WTC11 (cell line): ENCODE data around the gene ECHDC3. TPM values are rescaled to one million over a fixed set of nuclear protein-coding genes. Genes with fewer than 3 reads are reported as not detected.
A peak's percentile ranks its signal among the peaks of the same experiment; 100 is the strongest.

Experiments
- ATAC-seq: fragments of 200-7000 bp; cut with Tn5 transposase; 2 replicates; pipeline ENCODE4 v1.10.0; 2021; ENCODE audit warnings: mild to moderate bottlenecking, moderate library complexity
- CTCF ChIA-PET: fragments of 300-600 bp; sonication (Branson Sonifier 250); formaldehyde crosslinking; loops from one replicate; lab custom pipeline; 2021; ENCODE audit warnings: antibody characterized with exemption; lab: Charles Lee
- POLR2A ChIA-PET: fragments of 350-600 bp; sonication (Branson Sonifier 250); formaldehyde crosslinking; loops from one replicate; lab custom pipeline; 2021; ENCODE audit warnings: antibody characterized with exemption; lab: Charles Lee
- DNase-seq: peaks from one replicate; pipeline ENCODE4 v3.0.0; 2021; ENCODE audit warnings: low spot score
- H3K27ac Mint-ChIP-seq: 2 replicates; pipeline ENCODE4 v1.8.0; 2021; ENCODE audit warnings: mixed read lengths
- H3K27me3 Mint-ChIP-seq: 2 replicates; pipeline ENCODE4 v1.8.0; 2021; ENCODE audit warnings: low read depth, mild to moderate bottlenecking, moderate library complexity, mixed read lengths
- H3K36me3 Mint-ChIP-seq: 2 replicates; pipeline ENCODE4 v1.8.0; 2021; ENCODE audit warnings: mixed read lengths
- H3K4me1 Mint-ChIP-seq: 2 replicates; pipeline ENCODE4 v1.8.0; 2022; ENCODE audit warnings: mixed read lengths
- H3K4me3 Mint-ChIP-seq: 2 replicates; pipeline ENCODE4 v1.8.0; 2021; ENCODE audit warnings: mild to moderate bottlenecking, moderate library complexity, mixed read lengths
- H3K9me3 Mint-ChIP-seq: 2 replicates; pipeline ENCODE4 v1.8.0; 2021; ENCODE audit warnings: mixed read lengths
- ATF1 ChIP-seq: sonication (generic); formaldehyde crosslinking; IDR thresholded peaks from 2 replicates; pipeline ENCODE4 v1.8.1; 2023; ENCODE audit warnings: mild to moderate bottlenecking, moderate library complexity, missing genetic modification reagents
- CREB1 ChIP-seq: sonication (generic); formaldehyde crosslinking; IDR thresholded peaks from 2 replicates; pipeline ENCODE4 v1.8.0; 2023; ENCODE audit warnings: mild to moderate bottlenecking, missing genetic modification reagents
- GABPB1 ChIP-seq: sonication (generic); formaldehyde crosslinking; IDR thresholded peaks from 2 replicates; pipeline ENCODE4 v1.8.1; 2023; ENCODE audit warnings: mild to moderate bottlenecking, missing genetic modification reagents
- MXD4 ChIP-seq: fragments of 250-450 bp; sonication (Bioruptor Pico); IDR thresholded peaks from 2 replicates; pipeline ENCODE4 v1.8.0; 2021; ENCODE audit warnings: mild to moderate bottlenecking, moderate library complexity, borderline replicate concordance
- MYBL2 ChIP-seq: sonication (generic); formaldehyde crosslinking; IDR thresholded peaks from 2 replicates; pipeline ENCODE4 v1.8.1; 2023; ENCODE audit warnings: mild to moderate bottlenecking, moderate library complexity, missing genetic modification reagents
- NR1H2 ChIP-seq: sonication (generic); formaldehyde crosslinking; IDR thresholded peaks from 2 replicates; pipeline ENCODE4 v1.9.0; 2021; ENCODE audit warnings: mild to moderate bottlenecking, moderate library complexity, missing genetic modification reagents
- OVOL2 ChIP-seq: fragments of 250-450 bp; sonication (Bioruptor Pico); IDR thresholded peaks from 2 replicates; pipeline ENCODE4 v1.9.0; 2021; ENCODE audit warnings: mild to moderate bottlenecking, borderline replicate concordance
- PRRX2 ChIP-seq: fragments of 250-450 bp; sonication (Bioruptor Pico); IDR thresholded peaks from 2 replicates; pipeline ENCODE4 v1.8.0; 2021; ENCODE audit warnings: mild to moderate bottlenecking
- ZBTB21 ChIP-seq: sonication (generic); formaldehyde crosslinking; IDR thresholded peaks from 2 replicates; pipeline ENCODE4 v1.8.1; 2023; ENCODE audit warnings: mild to moderate bottlenecking, missing genetic modification reagents, borderline replicate concordance
- ZNF219 ChIP-seq: sonication (generic); formaldehyde crosslinking; IDR thresholded peaks from 2 replicates; pipeline ENCODE4 v1.8.0; 2023; ENCODE audit warnings: missing genetic modification reagents, mild to moderate bottlenecking, borderline replicate concordance
- ZNF671 ChIP-seq: fragments of 250-450 bp; sonication (Bioruptor Pico); IDR thresholded peaks from 2 replicates; pipeline ENCODE4 v1.8.0; 2021; ENCODE audit warnings: mild to moderate bottlenecking
- total RNA-seq: library from RNA; stranded (reverse); gene quantifications from 3 replicates; pipeline ENCODE4 v1.2.3, GENCODE V29; 2021
- TF ChIP-seq, protein P1 (sequence below): sonication (generic); formaldehyde crosslinking; IDR thresholded peaks from 2 replicates; pipeline ENCODE4 v1.8.1; 2022; ENCODE audit warnings: missing genetic modification reagents, borderline replicate concordance
- TF ChIP-seq, protein P2 (sequence below): sonication (generic); formaldehyde crosslinking; conservative IDR thresholded peaks from 2 replicates; pipeline ENCODE4 v1.8.1; 2023; ENCODE audit warnings: mild to moderate bottlenecking, low read depth, missing genetic modification reagents, moderate library complexity
- TF ChIP-seq, protein P3 (sequence below): sonication (generic); formaldehyde crosslinking; IDR thresholded peaks from 2 replicates; pipeline ENCODE4 v1.8.0; 2023; ENCODE audit warnings: missing genetic modification reagents, mild to moderate bottlenecking, borderline replicate concordance
- TF ChIP-seq, protein P4 (sequence below): sonication (generic); formaldehyde crosslinking; IDR thresholded peaks from 2 replicates; pipeline ENCODE4 v1.8.1; 2023; ENCODE audit warnings: mild to moderate bottlenecking, missing genetic modification reagents, moderate library complexity
- TF ChIP-seq, protein P5 (sequence below): sonication (generic); formaldehyde crosslinking; IDR thresholded peaks from 2 replicates; pipeline ENCODE4 v1.8.1; 2022; ENCODE audit warnings: mild to moderate bottlenecking, missing genetic modification reagents, moderate library complexity, borderline replicate concordance
- TF ChIP-seq, protein P6 (sequence below): sonication (generic); formaldehyde crosslinking; IDR thresholded peaks from 2 replicates; pipeline ENCODE4 v1.8.0; 2023; ENCODE audit warnings: missing genetic modification reagents

ECHDC3 gene
- total RNA-seq, 1 experiment from 2014 or later: 17.1 TPM

DNA sequence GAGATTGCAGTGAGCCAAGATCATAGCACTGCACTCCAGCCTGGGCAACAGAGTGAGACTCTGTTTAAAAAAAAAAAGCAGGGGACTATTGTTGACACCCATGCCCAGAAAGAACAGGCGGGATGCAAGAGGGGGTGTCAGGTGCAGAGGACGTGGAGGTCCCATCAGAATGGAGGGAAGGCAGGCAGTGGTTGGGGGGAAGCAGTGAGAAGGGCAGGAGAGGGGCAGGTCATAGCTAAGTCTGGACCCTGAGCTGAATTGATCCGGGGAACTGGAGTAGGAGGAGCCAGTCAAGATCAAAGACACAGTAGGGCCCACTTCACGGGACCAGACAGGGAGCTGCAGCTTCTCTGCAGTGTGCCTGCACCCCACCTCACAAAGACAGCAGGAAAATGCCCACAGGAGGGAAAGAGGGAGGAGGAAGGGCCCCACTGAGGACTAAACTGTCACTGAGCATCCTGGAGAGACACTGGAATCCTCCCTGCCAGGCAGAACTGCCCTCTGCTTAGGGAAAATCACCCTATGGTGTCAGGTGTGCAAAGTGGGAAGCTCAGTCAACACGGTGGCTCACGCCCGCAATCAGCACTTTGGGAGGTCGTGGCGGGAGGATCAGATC, 27.3 kb upstream of the ECHDC3 start (continued):
- TF ChIP-seq MYBL2 (CRISPR knock-in tag) (no peak), MXD4 (CRISPR knock-in tag) (no peak)
- TF ChIP-seq, protein P1, sequence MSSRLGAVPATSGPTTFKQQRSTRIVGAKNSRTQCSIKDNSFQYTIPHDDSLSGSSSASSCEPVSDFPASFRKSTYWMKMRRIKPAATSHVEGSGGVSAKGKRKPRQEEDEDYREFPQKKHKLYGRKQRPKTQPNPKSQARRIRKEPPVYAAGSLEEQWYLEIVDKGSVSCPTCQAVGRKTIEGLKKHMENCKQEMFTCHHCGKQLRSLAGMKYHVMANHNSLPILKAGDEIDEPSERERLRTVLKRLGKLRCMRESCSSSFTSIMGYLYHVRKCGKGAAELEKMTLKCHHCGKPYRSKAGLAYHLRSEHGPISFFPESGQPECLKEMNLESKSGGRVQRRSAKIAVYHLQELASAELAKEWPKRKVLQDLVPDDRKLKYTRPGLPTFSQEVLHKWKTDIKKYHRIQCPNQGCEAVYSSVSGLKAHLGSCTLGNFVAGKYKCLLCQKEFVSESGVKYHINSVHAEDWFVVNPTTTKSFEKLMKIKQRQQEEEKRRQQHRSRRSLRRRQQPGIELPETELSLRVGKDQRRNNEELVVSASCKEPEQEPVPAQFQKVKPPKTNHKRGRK (CRISPR knock-in tag): no peak
- TF ChIP-seq, protein P2, sequence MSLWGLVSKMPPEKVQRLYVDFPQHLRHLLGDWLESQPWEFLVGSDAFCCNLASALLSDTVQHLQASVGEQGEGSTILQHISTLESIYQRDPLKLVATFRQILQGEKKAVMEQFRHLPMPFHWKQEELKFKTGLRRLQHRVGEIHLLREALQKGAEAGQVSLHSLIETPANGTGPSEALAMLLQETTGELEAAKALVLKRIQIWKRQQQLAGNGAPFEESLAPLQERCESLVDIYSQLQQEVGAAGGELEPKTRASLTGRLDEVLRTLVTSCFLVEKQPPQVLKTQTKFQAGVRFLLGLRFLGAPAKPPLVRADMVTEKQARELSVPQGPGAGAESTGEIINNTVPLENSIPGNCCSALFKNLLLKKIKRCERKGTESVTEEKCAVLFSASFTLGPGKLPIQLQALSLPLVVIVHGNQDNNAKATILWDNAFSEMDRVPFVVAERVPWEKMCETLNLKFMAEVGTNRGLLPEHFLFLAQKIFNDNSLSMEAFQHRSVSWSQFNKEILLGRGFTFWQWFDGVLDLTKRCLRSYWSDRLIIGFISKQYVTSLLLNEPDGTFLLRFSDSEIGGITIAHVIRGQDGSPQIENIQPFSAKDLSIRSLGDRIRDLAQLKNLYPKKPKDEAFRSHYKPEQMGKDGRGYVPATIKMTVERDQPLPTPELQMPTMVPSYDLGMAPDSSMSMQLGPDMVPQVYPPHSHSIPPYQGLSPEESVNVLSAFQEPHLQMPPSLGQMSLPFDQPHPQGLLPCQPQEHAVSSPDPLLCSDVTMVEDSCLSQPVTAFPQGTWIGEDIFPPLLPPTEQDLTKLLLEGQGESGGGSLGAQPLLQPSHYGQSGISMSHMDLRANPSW (CRISPR knock-in tag): no peak

DNA sequence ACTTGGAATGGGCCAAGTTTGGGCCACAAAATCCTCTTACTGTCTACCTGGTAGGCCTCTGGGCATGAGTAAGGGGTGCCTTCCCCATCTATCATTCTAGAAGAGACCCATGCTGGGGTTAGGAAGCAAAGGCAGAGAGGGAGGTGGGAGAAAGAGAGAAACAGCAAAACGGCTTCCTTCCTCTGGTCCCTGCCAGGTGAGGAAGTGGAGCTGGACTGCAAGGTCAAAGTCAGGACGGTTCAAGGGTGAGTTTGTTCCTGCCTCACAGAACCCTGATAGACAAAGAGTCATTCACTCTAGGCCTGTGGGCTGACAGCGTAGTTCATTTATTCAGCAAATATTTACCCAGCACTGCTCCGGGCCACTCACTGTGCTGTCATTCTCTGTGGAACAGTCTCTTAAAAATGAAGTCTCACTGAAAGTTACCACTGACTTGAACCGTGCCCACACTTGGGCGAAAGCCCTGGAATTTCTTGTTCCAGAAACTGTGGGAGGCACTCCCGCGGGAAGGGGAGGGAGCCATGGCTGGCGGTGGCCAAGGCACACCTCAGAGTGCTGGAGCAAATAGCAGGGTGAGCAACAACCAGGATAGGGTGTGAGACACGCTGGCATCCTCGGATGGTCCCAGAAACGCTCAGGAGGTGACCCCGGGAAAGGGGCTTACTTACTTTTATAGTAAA, 26.2 kb upstream of the ECHDC3 start:
- Mint-ChIP-seq H3K27ac (no peak overlapping the region), H3K9me3 (peaks cover 22% of the 10 kb centered on the region), H3K4me1 (0 out of 2 replicates have a peak, but pooled peaks cover 6% of the 10 kb centered on the region), H3K27me3 (no peaks in the 10 kb centered on the region; the same call in 1 of the 2 replicates), H3K4me3 (no peak overlapping the region), H3K36me3 (no peaks in the 10 kb centered on the region)
- ChIA-PET POLR2A (no interaction called here), CTCF (no interaction called here)
- no peak for DNase-seq
- ATAC-seq: no peak
- TF ChIP-seq ZBTB21 (CRISPR knock-in tag) (no peak), GABPB1 (peak; percentile 59; the same call in 1 of the 2 replicates)

DNA sequence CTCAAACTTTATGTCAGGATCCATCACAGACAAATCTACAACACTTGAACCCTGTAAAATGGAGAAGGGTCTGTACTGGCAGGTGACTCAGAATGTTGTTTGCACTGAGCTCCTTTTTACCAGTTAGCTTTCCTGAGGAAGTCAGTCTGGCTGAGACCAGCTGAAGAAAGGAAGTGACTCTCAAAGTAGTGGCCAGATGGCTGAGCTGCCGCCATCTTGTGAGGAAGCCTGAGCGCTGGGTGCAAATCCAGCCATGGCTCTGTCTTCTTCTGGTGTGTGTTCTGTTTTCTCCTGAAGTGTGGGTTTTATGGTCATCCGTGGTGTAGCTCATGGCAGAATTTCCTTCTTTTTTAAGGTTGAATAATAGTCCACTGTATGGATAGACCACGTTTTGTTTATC, 25.5 kb upstream of the ECHDC3 start:
- no peaks in the 10 kb centered on the region for H3K36me3 Mint-ChIP-seq
- TF ChIP-seq CREB1 (CRISPR knock-in tag) (no peak), PRRX2 (CRISPR knock-in tag) (no peak), NR1H2 (CRISPR knock-in tag) (no peak), OVOL2 (CRISPR knock-in tag) (no peak), ZNF219 (CRISPR knock-in tag) (no peak), ATF1 (CRISPR knock-in tag) (no peak), ZNF671 (CRISPR knock-in tag) (no peak)
- TF ChIP-seq, protein P3, sequence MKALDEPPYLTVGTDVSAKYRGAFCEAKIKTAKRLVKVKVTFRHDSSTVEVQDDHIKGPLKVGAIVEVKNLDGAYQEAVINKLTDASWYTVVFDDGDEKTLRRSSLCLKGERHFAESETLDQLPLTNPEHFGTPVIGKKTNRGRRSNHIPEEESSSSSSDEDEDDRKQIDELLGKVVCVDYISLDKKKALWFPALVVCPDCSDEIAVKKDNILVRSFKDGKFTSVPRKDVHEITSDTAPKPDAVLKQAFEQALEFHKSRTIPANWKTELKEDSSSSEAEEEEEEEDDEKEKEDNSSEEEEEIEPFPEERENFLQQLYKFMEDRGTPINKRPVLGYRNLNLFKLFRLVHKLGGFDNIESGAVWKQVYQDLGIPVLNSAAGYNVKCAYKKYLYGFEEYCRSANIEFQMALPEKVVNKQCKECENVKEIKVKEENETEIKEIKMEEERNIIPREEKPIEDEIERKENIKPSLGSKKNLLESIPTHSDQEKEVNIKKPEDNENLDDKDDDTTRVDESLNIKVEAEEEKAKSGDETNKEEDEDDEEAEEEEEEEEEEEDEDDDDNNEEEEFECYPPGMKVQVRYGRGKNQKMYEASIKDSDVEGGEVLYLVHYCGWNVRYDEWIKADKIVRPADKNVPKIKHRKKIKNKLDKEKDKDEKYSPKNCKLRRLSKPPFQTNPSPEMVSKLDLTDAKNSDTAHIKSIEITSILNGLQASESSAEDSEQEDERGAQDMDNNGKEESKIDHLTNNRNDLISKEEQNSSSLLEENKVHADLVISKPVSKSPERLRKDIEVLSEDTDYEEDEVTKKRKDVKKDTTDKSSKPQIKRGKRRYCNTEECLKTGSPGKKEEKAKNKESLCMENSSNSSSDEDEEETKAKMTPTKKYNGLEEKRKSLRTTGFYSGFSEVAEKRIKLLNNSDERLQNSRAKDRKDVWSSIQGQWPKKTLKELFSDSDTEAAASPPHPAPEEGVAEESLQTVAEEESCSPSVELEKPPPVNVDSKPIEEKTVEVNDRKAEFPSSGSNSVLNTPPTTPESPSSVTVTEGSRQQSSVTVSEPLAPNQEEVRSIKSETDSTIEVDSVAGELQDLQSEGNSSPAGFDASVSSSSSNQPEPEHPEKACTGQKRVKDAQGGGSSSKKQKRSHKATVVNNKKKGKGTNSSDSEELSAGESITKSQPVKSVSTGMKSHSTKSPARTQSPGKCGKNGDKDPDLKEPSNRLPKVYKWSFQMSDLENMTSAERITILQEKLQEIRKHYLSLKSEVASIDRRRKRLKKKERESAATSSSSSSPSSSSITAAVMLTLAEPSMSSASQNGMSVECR (CRISPR knock-in tag): no peak
- TF ChIP-seq, protein P4, sequence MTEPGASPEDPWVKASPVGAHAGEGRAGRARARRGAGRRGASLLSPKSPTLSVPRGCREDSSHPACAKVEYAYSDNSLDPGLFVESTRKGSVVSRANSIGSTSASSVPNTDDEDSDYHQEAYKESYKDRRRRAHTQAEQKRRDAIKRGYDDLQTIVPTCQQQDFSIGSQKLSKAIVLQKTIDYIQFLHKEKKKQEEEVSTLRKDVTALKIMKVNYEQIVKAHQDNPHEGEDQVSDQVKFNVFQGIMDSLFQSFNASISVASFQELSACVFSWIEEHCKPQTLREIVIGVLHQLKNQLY (CRISPR knock-in tag): no peak
- TF ChIP-seq, protein P5, sequence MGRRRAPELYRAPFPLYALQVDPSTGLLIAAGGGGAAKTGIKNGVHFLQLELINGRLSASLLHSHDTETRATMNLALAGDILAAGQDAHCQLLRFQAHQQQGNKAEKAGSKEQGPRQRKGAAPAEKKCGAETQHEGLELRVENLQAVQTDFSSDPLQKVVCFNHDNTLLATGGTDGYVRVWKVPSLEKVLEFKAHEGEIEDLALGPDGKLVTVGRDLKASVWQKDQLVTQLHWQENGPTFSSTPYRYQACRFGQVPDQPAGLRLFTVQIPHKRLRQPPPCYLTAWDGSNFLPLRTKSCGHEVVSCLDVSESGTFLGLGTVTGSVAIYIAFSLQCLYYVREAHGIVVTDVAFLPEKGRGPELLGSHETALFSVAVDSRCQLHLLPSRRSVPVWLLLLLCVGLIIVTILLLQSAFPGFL (CRISPR knock-in tag): no peak
- TF ChIP-seq, protein P6, sequence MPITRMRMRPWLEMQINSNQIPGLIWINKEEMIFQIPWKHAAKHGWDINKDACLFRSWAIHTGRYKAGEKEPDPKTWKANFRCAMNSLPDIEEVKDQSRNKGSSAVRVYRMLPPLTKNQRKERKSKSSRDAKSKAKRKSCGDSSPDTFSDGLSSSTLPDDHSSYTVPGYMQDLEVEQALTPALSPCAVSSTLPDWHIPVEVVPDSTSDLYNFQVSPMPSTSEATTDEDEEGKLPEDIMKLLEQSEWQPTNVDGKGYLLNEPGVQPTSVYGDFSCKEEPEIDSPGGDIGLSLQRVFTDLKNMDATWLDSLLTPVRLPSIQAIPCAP (CRISPR knock-in tag): no peak
- H3K4me1 Mint-ChIP-seq: 0 out of 2 replicates have a peak, but pooled peaks cover 6% of the 10 kb centered on the region
- ChIA-PET CTCF (no interaction called here), POLR2A (no interaction called here)
- ATAC-seq (no peak), DNase-seq (no peak)
- H3K27ac Mint-ChIP-seq: no peak overlapping the region
- no peak overlapping the region for H3K4me3 Mint-ChIP-seq
- H3K9me3 Mint-ChIP-seq: peaks cover 22% of the 10 kb centered on the region
- H3K27me3 Mint-ChIP-seq: no peaks in the 10 kb centered on the region; the same call in 1 of the 2 replicates
